ENCODE results near the gene PIGL.
"Not testable (repeated sequence)": the region's sequence is repeated elsewhere in the genome, so short reads cannot be mapped to it uniquely, and the experiment has no call there.

DNA sequence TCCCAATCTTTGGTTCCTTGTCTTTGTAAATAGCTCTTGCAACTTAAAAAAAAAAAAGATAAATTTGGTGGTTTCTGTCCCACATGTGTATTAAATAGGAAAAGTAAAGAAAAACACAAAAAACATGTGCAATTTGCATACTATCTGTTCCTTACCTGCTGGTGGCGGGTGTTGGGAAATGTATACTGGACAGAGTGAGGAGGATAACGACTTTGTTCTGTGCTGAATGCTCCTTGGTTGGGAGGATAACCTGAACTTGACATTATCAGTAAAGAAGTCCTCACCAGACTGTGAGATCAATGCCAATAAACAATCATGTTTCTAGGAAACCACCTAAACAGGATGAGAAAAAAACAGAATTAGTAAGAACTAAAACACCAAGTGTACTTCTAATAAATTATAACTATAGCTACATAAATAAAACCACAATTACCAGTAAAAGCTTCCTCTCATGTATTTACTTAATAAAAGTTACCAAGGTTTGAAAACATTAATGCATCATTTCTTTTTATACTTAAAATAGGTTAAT lies 22.6 kb upstream of the PIGL start:
- TF ChIP-seq, protein P1, sequence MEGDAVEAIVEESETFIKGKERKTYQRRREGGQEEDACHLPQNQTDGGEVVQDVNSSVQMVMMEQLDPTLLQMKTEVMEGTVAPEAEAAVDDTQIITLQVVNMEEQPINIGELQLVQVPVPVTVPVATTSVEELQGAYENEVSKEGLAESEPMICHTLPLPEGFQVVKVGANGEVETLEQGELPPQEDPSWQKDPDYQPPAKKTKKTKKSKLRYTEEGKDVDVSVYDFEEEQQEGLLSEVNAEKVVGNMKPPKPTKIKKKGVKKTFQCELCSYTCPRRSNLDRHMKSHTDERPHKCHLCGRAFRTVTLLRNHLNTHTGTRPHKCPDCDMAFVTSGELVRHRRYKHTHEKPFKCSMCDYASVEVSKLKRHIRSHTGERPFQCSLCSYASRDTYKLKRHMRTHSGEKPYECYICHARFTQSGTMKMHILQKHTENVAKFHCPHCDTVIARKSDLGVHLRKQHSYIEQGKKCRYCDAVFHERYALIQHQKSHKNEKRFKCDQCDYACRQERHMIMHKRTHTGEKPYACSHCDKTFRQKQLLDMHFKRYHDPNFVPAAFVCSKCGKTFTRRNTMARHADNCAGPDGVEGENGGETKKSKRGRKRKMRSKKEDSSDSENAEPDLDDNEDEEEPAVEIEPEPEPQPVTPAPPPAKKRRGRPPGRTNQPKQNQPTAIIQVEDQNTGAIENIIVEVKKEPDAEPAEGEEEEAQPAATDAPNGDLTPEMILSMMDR (conservative IDR thresholded peaks at IDR 0.05; ENCODE audit: low read length) = not testable (repeated sequence)
- not testable (repeated sequence) for TF ChIP-seq EZH2phosphoT487 (IDR thresholded peaks at IDR 0.05; ENCODE audit: borderline replicate concordance)
